Mononuclear cell (primary cell): Measurements from ENCODE around the gene KIR3DL3. TPM values are rescaled to one million over a fixed set of nuclear protein-coding genes. Genes with fewer than 3 reads are reported as not detected.

ENCODE experiments used
- total RNA-seq: library from RNA; depleted of rRNA; stranded (reverse); fragments of >200 nt; gene quantifications from one replicate; pipeline ENCODE4 v1.2.3, GENCODE V29; 2012

Gene KIR3DL3
- total RNA-seq, 1 donor: not detected

Other genes starting within 250 kb of the KIR3DL3 start
- 2.8 TPM for gene LAIR2, start 221.6 kb upstream of the KIR3DL3 start, total RNA-seq
- 41.5 TPM for gene LILRA2, start 150.7 kb upstream of the KIR3DL3 start, total RNA-seq
- 18.5 TPM for gene LILRA1, start 130.8 kb upstream of the KIR3DL3 start, total RNA-seq
- gene LILRB1, start 94.0 kb upstream of the KIR3DL3 start, total RNA-seq: 13.6 TPM
- gene LILRB4, start 61.5 kb upstream of the KIR3DL3 start, total RNA-seq: 16.7 TPM
- gene KIR2DL3, start 14.1 kb downstream of the KIR3DL3 start, total RNA-seq: 0.84 TPM
- 1.2 TPM for gene KIR2DL1, start 45.4 kb downstream of the KIR3DL3 start, total RNA-seq
- 0.31 TPM for gene KIR2DL4, start 79.2 kb downstream of the KIR3DL3 start, total RNA-seq
- gene KIR3DL1, start 92.0 kb downstream of the KIR3DL3 start, total RNA-seq: 1.6 TPM
- gene KIR2DS4, start 108.2 kb downstream of the KIR3DL3 start, total RNA-seq: 0.21 TPM
- 0.84 TPM for gene KIR3DL2, start 126.0 kb downstream of the KIR3DL3 start, total RNA-seq
- gene FCAR, start 149.8 kb downstream of the KIR3DL3 start, total RNA-seq: 91.3 TPM
- 10.4 TPM for gene NCR1, start 181.7 kb downstream of the KIR3DL3 start, total RNA-seq
- gene NLRP7, start 223.1 kb downstream of the KIR3DL3 start, total RNA-seq: 0.10 TPM
- gene NLRP2, start 241.9 kb downstream of the KIR3DL3 start, total RNA-seq: 2.4 TPM